HG03060 (cell line): ENCODE measurements around the gene RPL7A.
A peak's percentile ranks its signal among the peaks of the same experiment; 100 is the strongest.
"Not testable (repeated sequence)": the region's sequence is repeated elsewhere in the genome, so short reads cannot be mapped to it uniquely, and the experiment has no call there.

Source experiments
- ATAC-seq: cut with Tn5 transposase; IDR thresholded peaks from one replicate; pipeline ENCODE4 v1.9.1; 2021; ENCODE audit warnings: low read depth, moderate number of reproducible peaks; ENCODE audit not compliant: unreplicated experiment

RPL7A gene

GRCh38 chr9:133327021-133327420, 21.0 kb upstream of the RPL7A start:
- not testable (repeated sequence) for ATAC-seq

- ATAC-seq, result no peak
Observed at GRCh38 chr9:133327834-133328484, 20.1 kb upstream of the RPL7A start.

GRCh38 chr9:133329306-133330156, 18.5 kb upstream of the RPL7A start:
- not testable (repeated sequence) for ATAC-seq

- no peak for ATAC-seq
Observed at GRCh38 chr9:133331221-133331620, 16.8 kb upstream of the RPL7A start.

GRCh38 chr9:133331641-133332380, 16.2 kb upstream of the RPL7A start:
- no peak for ATAC-seq

GRCh38 chr9:133332381-133332730, 15.7 kb upstream of the RPL7A start:
- ATAC-seq, result no peak

- no peak for ATAC-seq
Observed at GRCh38 chr9:133333011-133333410, 15.0 kb upstream of the RPL7A start.

GRCh38 chr9:133333566-133333965, 14.5 kb upstream of the RPL7A start:
- ATAC-seq, result no peak

- ATAC-seq, result no peak
Observed at GRCh38 chr9:133334161-133334560, 13.9 kb upstream of the RPL7A start.

- ATAC-seq, result not testable (repeated sequence)
Observed at GRCh38 chr9:133334888-133335287, 13.1 kb upstream of the RPL7A start.

GRCh38 chr9:133335924-133336811, 11.8 kb upstream of the RPL7A start, which contains the start of gene SURF6:
Gene SURF6 (minus strand): TSS chr9:133336188. CDS start chr9:133336132, 56 bp downstream.
- peak; percentile 62 for ATAC-seq

- ATAC-seq, result no peak
Observed at GRCh38 chr9:133339641-133340040, 8.4 kb upstream of the RPL7A start.

GRCh38 chr9:133340256-133340655, 7.8 kb upstream of the RPL7A start:
- no peak for ATAC-seq

- ATAC-seq, result no peak
Observed at GRCh38 chr9:133340916-133341315, 7.1 kb upstream of the RPL7A start.

GRCh38 chr9:133341369-133342068, 6.5 kb upstream of the RPL7A start:
- ATAC-seq, result no peak

GRCh38 chr9:133342069-133342406, 6.0 kb upstream of the RPL7A start:
- no peak for ATAC-seq

- no peak for ATAC-seq
Observed at GRCh38 chr9:133342570-133342969, 5.4 kb upstream of the RPL7A start.

GRCh38 chr9:133344071-133344470, 3.9 kb upstream of the RPL7A start:
- ATAC-seq, result no peak

- ATAC-seq, result no peak
Observed at GRCh38 chr9:133344979-133345378, 3.0 kb upstream of the RPL7A start.

GRCh38 chr9:133345596-133345995, 2.4 kb upstream of the RPL7A start:
- ATAC-seq, result no peak
